HG02943 (cell line): ENCODE data around the gene THEM5.
"Not testable (repeated sequence)": the region's sequence is repeated elsewhere in the genome, so short reads cannot be mapped to it uniquely, and the experiment has no call there.

Experiments
- ATAC-seq: cut with Tn5 transposase; IDR thresholded peaks from one replicate; pipeline ENCODE4 v1.9.1; 2021; ENCODE audit warnings: mild to moderate bottlenecking, low read depth, moderate library complexity; ENCODE audit not compliant: unreplicated experiment

The THEM5 gene

GRCh38 chr1:151868486-151868885 lies 15.0 kb upstream of the THEM5 start:
- no peak for ATAC-seq

- ATAC-seq, result no peak
Observed at GRCh38 chr1:151867765-151868411, 14.4 kb upstream of the THEM5 start.

GRCh38 chr1:151867321-151867720 lies 13.8 kb upstream of the THEM5 start:
- ATAC-seq, result no peak

- ATAC-seq, result no peak
Observed at GRCh38 chr1:151864411-151864810, 10.9 kb upstream of the THEM5 start.

GRCh38 chr1:151862604-151863003 lies 9.1 kb upstream of the THEM5 start:
- ATAC-seq, result no peak

GRCh38 chr1:151860504-151861187 lies 7.1 kb upstream of the THEM5 start:
- no peak for ATAC-seq

- no peak for ATAC-seq
Observed at GRCh38 chr1:151859891-151860293, 6.4 kb upstream of the THEM5 start.

- no peak for ATAC-seq
Observed at GRCh38 chr1:151858886-151859665, 5.6 kb upstream of the THEM5 start.

- no peak for ATAC-seq
Observed at GRCh38 chr1:151858030-151858746, 4.7 kb upstream of the THEM5 start.

GRCh38 chr1:151855933-151856332 lies 2.4 kb upstream of the THEM5 start:
- ATAC-seq, result no peak

GRCh38 chr1:151855516-151855915 lies 2.0 kb upstream of the THEM5 start:
- not testable (repeated sequence) for ATAC-seq

- no peak for ATAC-seq
Observed at GRCh38 chr1:151854658-151855057, 1.1 kb upstream of the THEM5 start.

- ATAC-seq, result no peak
Observed at GRCh38 chr1:151852733-151853132, 779 bp downstream of the THEM5 start.

- no peak for ATAC-seq
Observed at GRCh38 chr1:151851886-151852285, 1.6 kb downstream of the THEM5 start.

- no peak for ATAC-seq
Observed at GRCh38 chr1:151849871-151850270, 3.6 kb downstream of the THEM5 start.

GRCh38 chr1:151849126-151849525 lies 4.4 kb downstream of the THEM5 start:
- no peak for ATAC-seq

GRCh38 chr1:151847867-151848596 lies 5.5 kb downstream of the THEM5 start:
- no peak for ATAC-seq

- ATAC-seq, result no peak
Observed at GRCh38 chr1:151846686-151847237, 6.8 kb downstream of the THEM5 start.

- no peak for ATAC-seq
Observed at GRCh38 chr1:151846062-151846568, 7.4 kb downstream of the THEM5 start.

- no peak for ATAC-seq
Observed at GRCh38 chr1:151843398-151843797, 10.1 kb downstream of the THEM5 start.
